ENCODE measurements around the gene GNAQ.

GRCh38 chr9:77883133-77883532 lies 148.5 kb downstream of the GNAQ start:
- no peak for TF ChIP-seq CTCF (IDR thresholded peaks at IDR 0.05; ENCODE audit: low read depth, low read length, poor library complexity, severe bottlenecking)
- TF ChIP-seq EZH2phosphoT487 (IDR thresholded peaks at IDR 0.05; ENCODE audit: borderline replicate concordance, low read length) = no peak

Data from DOHH2 (cell line).